Raji (cell line): Measurements from ENCODE around the gene GNLY.

Source experiments
- POLR2A ChIP-seq: IDR thresholded peaks from 2 replicates; pipeline ENCODE4 v1.6.1; 2011; ENCODE audit warnings: low read depth, low read length, control low read depth; ENCODE audit not compliant: insufficient read depth

Gene GNLY

DNA sequence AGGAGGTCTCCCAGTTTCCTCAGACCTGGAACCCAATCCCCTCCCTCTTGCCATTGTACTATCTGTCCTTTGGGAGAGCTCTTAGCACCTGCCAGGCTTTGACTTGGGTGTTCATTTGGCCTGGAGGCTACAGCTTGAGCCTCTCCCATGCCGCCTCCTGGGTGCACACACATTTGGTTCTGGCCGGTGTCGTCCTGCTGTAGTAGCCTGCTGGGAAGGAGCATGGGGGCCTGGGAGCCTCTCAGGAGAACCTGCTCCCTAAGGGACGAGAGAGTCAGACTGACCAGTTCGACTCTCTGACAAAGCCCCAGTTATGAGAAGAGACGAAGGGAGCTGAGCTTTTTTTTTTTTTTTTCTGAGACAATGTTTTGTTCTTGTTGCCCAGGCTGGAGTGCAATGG, 18.7 kb upstream of the GNLY start:
- TF ChIP-seq POLR2A: no peak

DNA sequence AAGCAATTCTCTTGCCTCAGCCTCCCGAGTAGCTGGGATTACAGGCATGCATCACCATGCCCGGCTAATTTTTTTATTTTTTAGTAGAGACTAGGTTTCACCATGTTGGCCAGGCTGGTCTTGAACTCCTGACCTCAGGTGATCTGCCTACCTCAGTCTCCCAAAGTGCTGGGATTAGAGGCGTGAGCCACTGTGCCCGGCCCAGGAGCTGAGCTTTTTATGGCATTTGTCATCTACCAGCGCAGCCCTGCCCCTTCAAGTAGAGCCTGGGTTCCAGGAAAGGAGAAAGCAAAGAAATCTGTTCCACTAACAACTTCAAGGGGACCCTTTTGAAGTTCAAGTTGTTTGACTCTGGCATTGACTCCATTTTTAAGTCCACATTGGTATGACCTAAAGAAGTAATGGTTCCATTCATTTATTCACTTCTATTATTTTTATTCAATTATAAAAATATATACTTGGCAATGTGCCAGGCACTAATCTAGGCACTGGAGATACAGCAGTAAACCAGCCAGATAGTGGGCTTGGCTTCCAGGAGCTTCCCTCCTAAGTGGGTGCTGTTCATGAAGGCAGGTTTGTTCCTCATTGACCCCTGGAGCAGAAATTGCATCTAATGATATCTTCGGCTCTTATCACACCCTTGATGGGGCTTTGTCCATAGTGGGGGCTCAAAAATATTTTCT, 18.2 kb upstream of the GNLY start:
- no peak for TF ChIP-seq POLR2A

DNA sequence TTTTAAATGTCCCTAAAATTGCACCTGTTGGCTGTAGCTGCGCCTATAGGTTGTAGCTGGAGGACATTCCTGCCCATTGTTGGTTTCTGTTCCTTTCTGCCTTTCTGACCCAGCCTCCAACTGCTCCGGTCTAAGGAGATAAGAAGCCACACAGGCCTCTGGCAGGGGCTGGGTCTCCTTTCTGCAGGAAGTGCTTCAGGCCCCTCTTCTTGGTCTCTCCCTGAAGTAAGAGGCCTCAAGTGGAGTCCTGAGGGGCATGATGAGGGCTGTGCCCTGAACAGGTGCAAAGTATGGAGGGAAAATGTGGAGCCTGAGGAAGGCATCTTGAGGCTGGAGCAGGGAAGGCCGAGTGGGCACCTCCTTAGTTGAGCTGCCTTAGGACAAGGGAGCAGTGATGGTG, 15.8 kb upstream of the GNLY start:
- no peak for TF ChIP-seq POLR2A

DNA sequence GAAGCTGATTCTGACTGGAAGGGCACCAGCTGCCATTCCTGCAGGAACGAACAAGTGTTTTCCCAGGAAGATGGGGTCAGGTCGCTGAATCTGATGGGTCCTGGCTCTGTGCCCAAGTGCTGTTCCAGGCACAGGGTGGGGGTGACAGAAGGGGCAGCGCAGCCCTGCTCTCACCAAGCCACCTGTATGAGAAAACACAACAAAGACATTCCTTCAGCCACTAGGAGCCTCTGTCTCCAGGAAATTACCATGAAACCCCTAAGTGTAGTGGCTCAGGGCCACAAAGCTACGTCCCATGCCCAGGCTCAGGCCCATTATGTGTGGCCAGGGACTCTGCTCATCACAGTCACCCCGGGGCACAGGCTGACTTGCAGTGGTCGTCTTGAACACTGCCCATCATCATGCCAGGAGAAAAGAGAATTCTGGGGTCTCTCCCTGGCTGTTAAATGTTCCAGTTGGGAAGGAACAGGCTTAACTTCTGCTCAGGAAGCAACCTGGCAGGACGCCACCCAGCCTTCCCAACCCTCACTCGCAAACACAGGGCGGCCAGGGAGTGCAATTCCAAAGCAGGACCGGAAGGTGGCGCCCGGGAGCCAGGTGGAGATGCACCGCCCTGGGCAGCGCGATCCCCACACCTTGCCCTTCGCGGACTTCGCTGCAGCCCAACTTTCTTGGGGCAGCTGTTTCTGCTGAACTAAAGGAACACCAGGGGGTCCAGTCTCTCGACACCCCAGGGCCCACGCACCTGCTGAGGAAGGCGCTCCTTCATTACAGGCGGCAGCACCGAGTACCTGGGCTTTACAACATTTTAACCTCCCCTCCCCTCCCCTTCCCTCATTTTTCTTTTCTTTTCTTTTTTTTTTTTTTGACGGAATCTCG, 15.1 kb upstream of the GNLY start:
- TF ChIP-seq POLR2A: no peak

DNA sequence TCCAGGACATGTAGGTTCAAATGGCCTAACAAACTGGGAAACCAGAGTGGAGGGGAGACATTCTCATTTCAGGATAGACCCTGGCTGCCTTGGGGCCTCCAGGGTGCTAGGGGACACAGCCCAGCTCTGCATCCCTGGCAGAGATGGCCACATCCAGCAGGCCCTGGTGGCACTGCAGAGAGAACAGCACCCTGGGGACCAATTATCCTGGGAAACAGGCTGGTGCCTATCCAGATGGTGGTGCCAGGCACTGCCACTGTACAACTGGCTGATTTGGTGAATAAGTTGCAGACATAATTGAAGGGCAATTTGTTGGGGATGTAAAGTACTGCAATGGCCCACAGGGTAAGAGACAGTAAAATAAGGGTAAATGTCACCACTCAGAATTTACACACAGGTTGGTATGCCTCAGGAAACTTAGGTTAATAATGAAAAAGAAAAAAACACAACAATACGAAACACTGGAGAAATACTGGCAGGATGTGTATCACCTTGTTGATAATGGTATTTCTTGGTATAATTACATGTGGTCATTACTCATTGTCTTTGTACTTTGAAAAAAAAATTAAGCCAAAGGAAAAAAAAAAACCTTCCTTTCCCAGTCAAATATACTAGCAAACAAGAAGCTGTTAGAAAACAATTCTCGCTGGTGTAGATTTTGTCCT, 13.3 kb upstream of the GNLY start:
- TF ChIP-seq POLR2A: no peak

DNA sequence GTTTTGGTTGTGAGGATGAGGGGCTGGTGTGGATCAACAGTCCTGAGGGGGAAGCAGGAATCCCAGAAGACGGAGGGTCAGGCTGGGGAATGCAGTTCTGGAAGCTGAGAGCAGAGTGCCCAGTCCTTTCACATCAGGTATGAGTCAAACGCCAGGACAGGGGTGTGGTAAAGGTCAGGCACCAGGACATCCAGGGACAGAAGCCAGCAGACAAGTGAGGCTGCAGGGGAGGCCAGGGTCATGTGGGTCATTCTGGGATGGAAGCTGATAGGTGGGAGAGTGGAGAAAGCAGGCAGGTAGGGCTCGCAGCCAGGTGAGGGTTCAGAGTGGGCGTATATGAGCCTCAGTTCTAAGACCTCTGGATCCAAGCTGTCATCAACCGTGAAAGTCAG, 12.8 kb upstream of the GNLY start:
- no peak for TF ChIP-seq POLR2A

DNA sequence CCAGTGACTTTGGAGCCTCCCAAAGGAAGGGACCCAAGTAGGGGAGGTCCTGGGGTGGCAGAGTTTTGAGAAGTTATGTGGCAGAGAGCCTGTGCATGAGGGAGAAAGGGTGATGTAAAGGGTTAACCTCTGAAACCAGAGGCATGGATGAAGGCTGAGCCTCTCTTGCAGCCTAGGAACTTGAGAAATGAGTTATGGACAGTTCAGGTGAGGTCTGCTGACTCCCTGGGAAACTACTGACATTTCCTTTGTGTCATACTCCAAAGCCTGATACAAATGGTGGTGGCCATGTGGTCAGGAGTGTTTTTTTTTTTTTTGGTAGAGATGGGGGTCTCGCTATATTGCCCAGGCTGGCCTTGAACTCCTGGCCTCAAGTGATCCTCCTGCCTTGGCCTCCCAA, 12.4 kb upstream of the GNLY start:
- TF ChIP-seq POLR2A: no peak

DNA sequence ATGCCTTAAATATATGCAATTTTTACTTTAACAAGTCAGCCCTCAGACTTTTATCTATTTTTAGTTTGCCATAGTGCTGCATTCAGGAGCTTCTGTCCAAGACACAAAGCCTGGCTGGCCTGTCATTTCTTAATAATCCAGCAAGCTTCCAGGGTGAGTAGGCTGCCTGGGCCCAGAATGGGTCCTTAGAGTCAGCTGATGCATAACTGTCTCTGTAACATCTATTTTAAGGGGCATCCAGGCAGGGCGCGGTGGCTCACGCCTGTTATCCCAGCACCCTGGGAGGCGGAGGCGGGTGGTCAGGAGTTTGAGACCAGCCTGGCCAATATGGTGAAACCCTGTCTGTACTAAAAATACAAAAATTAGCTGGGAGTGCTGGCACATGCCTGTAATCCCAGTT, 11.8 kb upstream of the GNLY start:
- TF ChIP-seq POLR2A: no peak

DNA sequence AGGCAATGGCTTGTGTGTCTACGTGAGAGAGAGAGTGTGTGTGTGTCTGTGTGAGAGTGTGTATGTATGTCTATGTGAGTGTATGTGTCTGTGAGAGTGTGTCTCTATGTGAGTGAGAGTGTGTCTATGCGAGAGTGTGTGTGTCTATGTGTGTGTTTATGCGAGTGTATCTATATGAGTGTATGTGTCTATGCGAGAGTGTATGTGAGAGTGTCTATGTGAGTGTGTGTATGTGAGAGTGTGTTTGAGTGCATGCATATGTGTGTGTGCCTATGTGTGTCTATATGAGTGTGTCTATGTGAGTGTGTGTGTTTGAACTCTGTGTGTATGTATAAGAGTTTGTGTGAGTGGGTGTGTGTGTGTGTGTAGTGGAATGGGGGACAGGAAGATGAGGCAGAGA, 9.8 kb upstream of the GNLY start:
- TF ChIP-seq POLR2A: no peak

DNA sequence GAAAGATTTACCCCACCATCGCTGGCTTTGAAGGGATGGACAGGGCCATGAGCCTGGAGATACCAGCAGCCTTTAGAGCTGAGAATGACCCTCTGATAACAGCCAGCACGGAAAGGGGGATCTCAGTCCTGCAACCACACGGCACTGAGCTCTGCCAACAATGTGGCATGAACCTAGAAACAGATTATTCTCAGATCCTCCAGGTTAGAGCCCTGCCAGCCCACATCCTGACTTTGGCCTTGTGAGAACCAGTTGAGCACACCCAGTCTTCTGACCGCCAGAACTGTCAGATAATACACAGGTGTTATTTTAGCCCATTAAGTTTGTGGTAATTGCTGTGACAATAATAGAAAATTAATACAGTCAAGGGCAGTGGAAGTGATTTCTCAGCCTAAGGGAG, 9.4 kb upstream of the GNLY start:
- no peak for TF ChIP-seq POLR2A

DNA sequence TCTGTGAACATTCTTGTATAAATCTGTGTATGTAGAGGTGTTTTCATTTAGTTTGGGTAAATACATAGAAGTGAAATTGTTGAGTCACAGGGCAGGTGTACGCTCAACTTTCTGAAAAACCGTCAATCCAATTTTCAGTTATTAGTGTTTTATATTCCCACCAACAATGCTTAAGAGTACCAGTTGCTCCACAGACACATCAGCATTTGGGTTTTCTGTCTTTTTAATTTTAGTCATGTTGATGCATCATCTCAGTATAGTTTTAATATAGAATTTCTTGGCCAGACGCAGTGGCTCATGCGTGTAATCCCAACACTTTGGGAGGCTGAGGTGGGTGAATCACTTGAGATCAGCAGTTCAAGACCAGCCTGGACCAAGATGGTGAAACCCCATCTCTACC, 3.2 kb upstream of the GNLY start:
- no peak for TF ChIP-seq POLR2A

DNA sequence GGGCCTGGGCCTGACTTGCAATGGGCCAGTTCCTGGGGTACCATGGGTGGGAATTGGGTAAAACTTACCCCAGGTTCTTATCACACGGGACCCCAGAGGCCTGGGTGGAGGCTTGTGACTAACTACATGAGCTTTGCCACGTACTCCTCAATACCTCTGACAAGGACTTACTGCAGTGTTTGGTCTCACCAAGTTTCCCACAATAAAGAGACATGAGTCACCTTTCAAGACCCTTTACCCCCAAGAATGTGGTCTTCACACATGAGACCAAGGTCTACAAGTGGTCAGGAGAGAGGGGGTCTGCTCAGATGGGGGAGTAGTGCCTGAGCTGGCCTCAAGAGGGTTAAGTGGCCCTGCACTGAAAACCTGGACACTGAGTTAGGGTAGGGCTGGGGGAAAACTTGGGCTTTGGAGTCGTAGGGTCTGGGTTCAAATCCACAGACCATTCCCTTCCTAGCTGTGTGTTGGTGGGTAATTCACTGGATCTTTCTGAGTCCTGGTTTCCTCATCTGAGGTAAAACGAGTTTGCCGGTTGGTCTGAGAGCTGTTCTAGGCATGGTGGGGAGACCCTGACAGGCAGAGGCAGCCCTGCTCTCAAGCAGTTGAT, 2.0 kb upstream of the GNLY start:
- TF ChIP-seq POLR2A: no peak

DNA sequence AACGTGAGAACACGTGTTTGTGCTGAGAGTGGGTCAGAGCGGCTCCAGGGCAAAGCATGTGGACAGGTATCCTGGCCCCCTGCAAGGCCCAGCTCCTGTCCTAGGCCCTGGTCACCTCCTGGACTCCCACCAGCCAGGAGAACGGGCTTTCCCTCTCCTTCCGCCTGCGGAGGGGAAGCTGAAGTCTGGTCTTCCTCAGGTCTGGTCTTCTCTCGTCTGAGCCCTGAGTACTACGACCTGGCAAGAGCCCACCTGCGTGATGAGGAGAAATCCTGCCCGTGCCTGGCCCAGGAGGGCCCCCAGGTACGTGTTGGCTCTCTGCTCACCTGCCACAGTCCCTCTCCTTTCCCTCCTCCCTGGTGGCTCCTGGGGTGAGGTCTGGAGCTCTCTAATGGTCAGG, 963 bp downstream of the GNLY start:
- TF ChIP-seq POLR2A: no peak

DNA sequence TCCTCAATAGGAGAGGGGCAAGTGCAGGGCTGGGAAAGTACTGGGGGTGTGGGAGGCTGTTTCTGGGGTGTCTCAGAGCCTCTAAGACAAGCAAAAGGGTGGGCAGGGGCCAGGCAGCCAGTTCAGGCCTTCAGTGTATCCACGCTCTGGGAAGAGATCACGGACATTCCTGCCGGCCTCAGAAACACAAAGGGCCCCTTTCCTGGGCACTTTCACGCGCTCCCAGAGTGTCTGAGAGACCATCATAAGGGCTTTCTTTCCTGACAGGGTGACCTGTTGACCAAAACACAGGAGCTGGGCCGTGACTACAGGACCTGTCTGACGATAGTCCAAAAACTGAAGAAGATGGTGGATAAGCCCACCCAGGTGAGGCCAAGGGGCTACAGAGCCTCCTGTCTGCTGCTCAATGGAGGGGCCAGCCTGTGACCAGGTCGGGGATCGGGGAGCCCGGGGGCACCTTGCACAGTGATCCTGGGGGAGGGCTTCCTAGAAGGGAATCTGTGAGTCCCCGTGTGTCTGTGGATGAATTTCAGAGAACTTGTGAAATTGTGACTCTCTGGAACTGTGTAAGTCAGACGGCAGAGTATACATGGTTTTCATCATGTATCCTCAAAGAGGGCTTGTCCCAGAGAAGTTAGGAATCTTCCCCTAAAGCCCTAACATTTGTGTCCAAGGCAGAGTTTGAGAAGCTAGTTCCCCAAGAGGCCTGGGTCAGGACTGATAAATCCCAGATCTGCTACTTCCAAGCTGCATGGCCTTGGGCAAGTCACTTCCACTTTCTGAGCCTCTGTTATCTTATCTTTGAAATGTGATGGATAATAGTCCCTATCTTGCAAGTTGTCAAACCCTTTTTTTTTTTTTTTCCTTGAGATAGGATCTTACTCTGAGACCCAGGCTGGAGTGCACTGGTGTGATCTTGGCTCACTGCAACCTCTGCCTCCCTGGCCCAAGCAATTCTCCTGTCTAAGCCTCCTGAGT, 1.8 kb downstream of the GNLY start:
- no peak for TF ChIP-seq POLR2A
